ENCODE measurements around the gene AXIN2. TPM values are rescaled to one million over a fixed set of nuclear protein-coding genes. Genes with fewer than 3 reads are reported as not detected.
A peak's percentile ranks its signal among the peaks of the same experiment; 100 is the strongest.
"Not testable (repeated sequence)": the region's sequence is repeated elsewhere in the genome, so short reads cannot be mapped to it uniquely, and the experiment has no call there.

The AXIN2 gene
- total RNA-seq, 1 donor from 2014 or later = 8.9 TPM

GRCh38 chr17:65529040-65529633 is 32.3 kb downstream of the AXIN2 start:
- Histone ChIP-seq H3K4me1 (ENCODE audit: insufficient read depth, low read length) (peaks cover 12% of the 10 kb centered on the region), H2AFZ (ENCODE audit: low read depth, low read length) (no peak overlapping the region), H3K27ac (ENCODE audit: low read depth, low read length) (no peak overlapping the region), H3K27me3 (ENCODE audit: insufficient read depth, low read length) (no peaks in the 10 kb centered on the region), H3K9me3 (ENCODE audit: insufficient read depth, low read depth, low read length) (no peaks in the 10 kb centered on the region), H3K36me3 (ENCODE audit: insufficient read depth, low read length) (peaks cover 5% of the 10 kb centered on the region), H4K20me1 (ENCODE audit: insufficient read depth, low read length) (peaks cover 4% of the 10 kb centered on the region), H3K4me3 (ENCODE audit: insufficient read depth, low read depth, low read length) (no peak overlapping the region), H3K79me2 (ENCODE audit: insufficient read depth, low read length) (no peaks in the 10 kb centered on the region), H3K9ac (ENCODE audit: low read length) (no peak overlapping the region), H3K4me2 (ENCODE audit: low read length) (no peak overlapping the region)
- DNase-seq (ENCODE audit: low read depth) (no peak), FAIRE-seq (no peak)
- no peaks in the 10 kb centered on the region for H3K9me3 Mint-ChIP-seq (ENCODE audit: unreplicated experiment)
- no peak overlapping the region for H3K4me3 Mint-ChIP-seq (ENCODE audit: unreplicated experiment)
- no peaks in the 10 kb centered on the region for H3K27me3 Mint-ChIP-seq (ENCODE audit: low read depth, unreplicated experiment)
- peaks cover 21% of the 10 kb centered on the region for H3K36me3 Mint-ChIP-seq (ENCODE audit: low read depth, unreplicated experiment)
- peaks cover 26% of the 10 kb centered on the region for H3K4me1 Mint-ChIP-seq (ENCODE audit: low read depth, unreplicated experiment)
- H3K27ac Mint-ChIP-seq (ENCODE audit: unreplicated experiment) = no peak overlapping the region
- TF ChIP-seq EZH2 (IDR thresholded peaks at IDR 0.05; ENCODE audit: insufficient read depth, low read length) = no peak
- no peak for TF ChIP-seq CTCF (IDR thresholded peaks at IDR 0.05; ENCODE audit: insufficient read depth, low read depth, low read length)

- Histone ChIP-seq H3K4me2 (ENCODE audit: low read length) (no peak overlapping the region), H3K9me3 (ENCODE audit: insufficient read depth, low read depth, low read length) (no peaks in the 10 kb centered on the region), H3K36me3 (ENCODE audit: insufficient read depth, low read length) (peaks cover 4% of the 10 kb centered on the region), H3K27me3 (ENCODE audit: insufficient read depth, low read length) (no peaks in the 10 kb centered on the region), H3K4me3 (ENCODE audit: insufficient read depth, low read depth, low read length) (no peak overlapping the region), H3K27ac (ENCODE audit: low read depth, low read length) (no peak overlapping the region), H4K20me1 (ENCODE audit: insufficient read depth, low read length) (peaks cover 4% of the 10 kb centered on the region), H3K9ac (ENCODE audit: low read length) (no peak overlapping the region), H2AFZ (ENCODE audit: low read depth, low read length) (no peak overlapping the region), H3K4me1 (ENCODE audit: insufficient read depth, low read length) (peaks cover 12% of the 10 kb centered on the region), H3K79me2 (ENCODE audit: insufficient read depth, low read length) (no peaks in the 10 kb centered on the region)
- H3K36me3 Mint-ChIP-seq (ENCODE audit: low read depth, unreplicated experiment) = peaks cover 20% of the 10 kb centered on the region
- no peaks in the 10 kb centered on the region for H3K27me3 Mint-ChIP-seq (ENCODE audit: low read depth, unreplicated experiment)
- no peak overlapping the region for H3K4me3 Mint-ChIP-seq (ENCODE audit: unreplicated experiment)
- TF ChIP-seq EZH2 (IDR thresholded peaks at IDR 0.05; ENCODE audit: insufficient read depth, low read length) = no peak
- TF ChIP-seq CTCF (IDR thresholded peaks at IDR 0.05; ENCODE audit: insufficient read depth, low read depth, low read length) = no peak
- H3K9me3 Mint-ChIP-seq (ENCODE audit: unreplicated experiment) = no peaks in the 10 kb centered on the region
- H3K27ac Mint-ChIP-seq (ENCODE audit: unreplicated experiment) = no peak overlapping the region
- DNase-seq (ENCODE audit: low read depth) (no peak), FAIRE-seq (no peak)
- H3K4me1 Mint-ChIP-seq (ENCODE audit: low read depth, unreplicated experiment) = peaks cover 31% of the 10 kb centered on the region
These were observed 33.4 kb downstream of the AXIN2 start for GRCh38 chr17:65527857-65528591.

- H3K4me3 Mint-ChIP-seq (ENCODE audit: unreplicated experiment) = no peak overlapping the region
- H4K20me1 ChIP-seq (ENCODE audit: insufficient read depth, low read length) = peaks cover 4% of the 10 kb centered on the region
- H3K4me1 Mint-ChIP-seq (ENCODE audit: low read depth, unreplicated experiment) = peaks cover 31% of the 10 kb centered on the region
- TF ChIP-seq EZH2 (IDR thresholded peaks at IDR 0.05; ENCODE audit: insufficient read depth, low read length) = no peak
- no peak for TF ChIP-seq CTCF (IDR thresholded peaks at IDR 0.05; ENCODE audit: insufficient read depth, low read depth, low read length)
- no peak overlapping the region for H2AFZ ChIP-seq (ENCODE audit: low read depth, low read length)
- peaks cover under 1% of the 10 kb centered on the region for H3K9me3 Mint-ChIP-seq (ENCODE audit: unreplicated experiment)
- no peak overlapping the region for H3K27ac ChIP-seq (ENCODE audit: low read depth, low read length)
- no peaks in the 10 kb centered on the region for H3K79me2 ChIP-seq (ENCODE audit: insufficient read depth, low read length)
- FAIRE-seq (no peak), DNase-seq (ENCODE audit: low read depth) (no peak)
- peaks cover 3% of the 10 kb centered on the region for H3K27me3 Mint-ChIP-seq (ENCODE audit: low read depth, unreplicated experiment)
- H3K36me3 ChIP-seq (ENCODE audit: insufficient read depth, low read length) = no peaks in the 10 kb centered on the region
- H3K9ac ChIP-seq (ENCODE audit: low read length) = no peak overlapping the region
- peaks cover 12% of the 10 kb centered on the region for H3K4me1 ChIP-seq (ENCODE audit: insufficient read depth, low read length)
- peaks cover 20% of the 10 kb centered on the region for H3K36me3 Mint-ChIP-seq (ENCODE audit: low read depth, unreplicated experiment)
- no peaks in the 10 kb centered on the region for H3K27me3 ChIP-seq (ENCODE audit: insufficient read depth, low read length)
- H3K4me2 ChIP-seq (ENCODE audit: low read length) = no peak overlapping the region
- no peak overlapping the region for H3K4me3 ChIP-seq (ENCODE audit: insufficient read depth, low read depth, low read length)
- H3K27ac Mint-ChIP-seq (ENCODE audit: unreplicated experiment) = peak overlapping the region; percentile 35
- H3K9me3 ChIP-seq (ENCODE audit: insufficient read depth, low read depth, low read length) = no peaks in the 10 kb centered on the region
These were observed 34.1 kb downstream of the AXIN2 start for GRCh38 chr17:65527381-65527780.

GRCh38 chr17:65526854-65527253 is 34.6 kb downstream of the AXIN2 start:
- H3K27ac ChIP-seq (ENCODE audit: low read depth, low read length); H4K20me1 ChIP-seq (ENCODE audit: insufficient read depth, low read length); H3K9ac ChIP-seq (ENCODE audit: low read length); H3K4me3 ChIP-seq (ENCODE audit: insufficient read depth, low read depth, low read length); H3K79me2 ChIP-seq (ENCODE audit: insufficient read depth, low read length); H3K27me3 Mint-ChIP-seq (ENCODE audit: low read depth, unreplicated experiment); H3K36me3 ChIP-seq (ENCODE audit: insufficient read depth, low read length); H3K9me3 ChIP-seq (ENCODE audit: insufficient read depth, low read depth, low read length); H3K4me3 Mint-ChIP-seq (ENCODE audit: unreplicated experiment); H3K27me3 ChIP-seq (ENCODE audit: insufficient read depth, low read length); H3K9me3 Mint-ChIP-seq (ENCODE audit: unreplicated experiment); FAIRE-seq; H3K27ac Mint-ChIP-seq (ENCODE audit: unreplicated experiment); H3K4me2 ChIP-seq (ENCODE audit: low read length); DNase-seq (ENCODE audit: low read depth); H2AFZ ChIP-seq (ENCODE audit: low read depth, low read length): not testable (repeated sequence)
- Mint-ChIP-seq H3K36me3 (ENCODE audit: low read depth, unreplicated experiment) (peaks cover 20% of the 10 kb centered on the region), H3K4me1 (ENCODE audit: low read depth, unreplicated experiment) (peaks cover 28% of the 10 kb centered on the region)
- H3K4me1 ChIP-seq (ENCODE audit: insufficient read depth, low read length) = peaks cover 12% of the 10 kb centered on the region

Data from astrocyte (in vitro differentiated cells and primary cell).